Measurements from ENCODE around the gene KLRB1. TPM values are rescaled to one million over a fixed set of nuclear protein-coding genes. Genes with fewer than 3 reads are reported as not detected.

Gene KLRB1
- total and polyA plus RNA-seq, 2 of the 13 experiments (the other 11 are each of a cell fraction or from before 2014, with no cell fraction given), result not detected

GRCh38 chr12:9636851-9637206 lies 29.1 kb upstream of the KLRB1 start:
- POLR2A ChIA-PET, result no interaction called here
- no peak overlapping the region for H3K4me2 ChIP-seq (ENCODE audit: low read depth, low read length)
- H3K4me1 ChIP-seq (ENCODE audit: insufficient read depth, low read length), result no peaks in the 10 kb centered on the region
- FAIRE-seq (no peak), DNase-seq (ENCODE audit: low spot score) (peak; percentile 21), ATAC-seq (peak; percentile 54; the same call in 1 of the 3 replicates)
- H3K79me2 ChIP-seq (ENCODE audit: insufficient read depth, low read length), result no peaks in the 10 kb centered on the region
- H2AFZ ChIP-seq (ENCODE audit: low read length), result no peak overlapping the region
- H3K4me3 ChIP-seq (replicated peaks in 1 of 3; ENCODE audit: insufficient read depth in 1 of 3, low read depth in 2 of 3, low read length in 3 of 3), result no peak overlapping the region
- no peaks in the 10 kb centered on the region for H4K20me1 ChIP-seq (ENCODE audit: insufficient read depth, low read length)
- CTCF ChIA-PET (ENCODE audit: low intra/inter-chr PET ratio, low total read pairs), result interaction anchor here (1.7 kb wide), 1 partner anchor 71 kb away, joined by 5 read pairs; no protein-coding TSS in a partner anchor
- no peak overlapping the region for H3K9ac ChIP-seq (ENCODE audit: insufficient read depth, low read depth, low read length)
- in situ Hi-C loops (cut with HindIII; ENCODE audit: extremely low pct_ligation_motif_present, low pct_unique_long_range_greater_than_20kb), result no loop called here
- no peak overlapping the region for H3K27ac ChIP-seq (ENCODE audit: extremely low read length, insufficient read depth, low read length)
- no peaks in the 10 kb centered on the region for H3K36me3 ChIP-seq (replicated peaks in 1 of 2; ENCODE audit: control insufficient read depth in 1 of 2, insufficient read depth in 2 of 2, low read length in 2 of 2)
- TF ChIP-seq FOXO1 (CRISPR knock-in tag; IDR thresholded peaks at IDR 0.05) (no peak), FOSL1 (CRISPR knock-in tag; IDR thresholded peaks at IDR 0.05; ENCODE audit: borderline replicate concordance) (no peak), ZNF619 (CRISPR knock-in tag; IDR thresholded peaks at IDR 0.05) (no peak), ZNF574 (CRISPR knock-in tag; IDR thresholded peaks at IDR 0.05) (peak; percentile 38; the same call in 1 of the 2 replicates)
- WGBS (ENCODE audit: low lambda C conversion rate), result 50% methylated on average over 5 of the region's 5 CpGs
- no peaks in the 10 kb centered on the region for H3K9me3 ChIP-seq (ENCODE audit: low read length)
- intact Hi-C loops (cut with micrococcal nuclease; ENCODE audit: unreplicated experiment), result no loop called here
- H3K27me3 ChIP-seq (ENCODE audit: control insufficient read depth in 1 of 2, insufficient read depth in 2 of 2, low read length in 2 of 2), result no peaks in the 10 kb centered on the region
- no TSS peak for BruUV-seq (replicated peaks)

GRCh38 chr12:9636150-9636850 lies 28.6 kb upstream of the KLRB1 start:
- Histone ChIP-seq H3K9ac (ENCODE audit: insufficient read depth, low read depth, low read length) (no peak overlapping the region), H2AFZ (ENCODE audit: low read length) (no peak overlapping the region), H3K4me1 (ENCODE audit: insufficient read depth, low read length) (no peaks in the 10 kb centered on the region), H3K27ac (ENCODE audit: extremely low read length, insufficient read depth, low read length) (no peak overlapping the region), H4K20me1 (ENCODE audit: insufficient read depth, low read length) (no peaks in the 10 kb centered on the region), H3K36me3 (replicated peaks in 1 of 2; ENCODE audit: control insufficient read depth in 1 of 2, insufficient read depth in 2 of 2, low read length in 2 of 2) (no peaks in the 10 kb centered on the region), H3K79me2 (ENCODE audit: insufficient read depth, low read length) (no peaks in the 10 kb centered on the region), H3K27me3 (ENCODE audit: control insufficient read depth in 1 of 2, insufficient read depth in 2 of 2, low read length in 2 of 2) (no peaks in the 10 kb centered on the region), H3K9me3 (ENCODE audit: low read length) (no peaks in the 10 kb centered on the region), H3K4me3 (replicated peaks in 1 of 3; ENCODE audit: insufficient read depth in 1 of 3, low read depth in 2 of 3, low read length in 3 of 3) (no peak overlapping the region), H3K4me2 (ENCODE audit: low read depth, low read length) (no peak overlapping the region)
- no peak for DNase-seq (ENCODE audit: low spot score)
- no TSS peak for BruUV-seq (replicated peaks)
- in situ Hi-C loops (cut with HindIII; ENCODE audit: extremely low pct_ligation_motif_present, low pct_unique_long_range_greater_than_20kb) (no loop called here), intact Hi-C loops (cut with micrococcal nuclease; ENCODE audit: unreplicated experiment) (no loop called here)
- POLR2A ChIA-PET, result no interaction called here
- no peak for FAIRE-seq
- CTCF ChIA-PET (ENCODE audit: low intra/inter-chr PET ratio, low total read pairs), result interaction anchor here (1.7 kb wide), 1 partner anchor 72 kb away, joined by 5 read pairs; no protein-coding TSS in a partner anchor
- TF ChIP-seq ATF7 (IDR thresholded peaks at IDR 0.05), result 0 out of 2 replicates have a peak, but pooled peaks have one; percentile 19
- TF ChIP-seq ATF7 (CRISPR knock-in tag; IDR thresholded peaks at IDR 0.05), result no peak
- no peak for TF ChIP-seq MLLT10 (CRISPR knock-in tag; IDR thresholded peaks at IDR 0.05)
- no peak for TF ChIP-seq TCF7 (IDR thresholded peaks at IDR 0.05; ENCODE audit: low read depth)
- no peak for TF ChIP-seq ZBTB37 (CRISPR knock-in tag; IDR thresholded peaks at IDR 0.05)
- TF ChIP-seq HMGA1 (CRISPR knock-in tag; conservative IDR thresholded peaks at IDR 0.05), result no peak
- no peak for ATAC-seq
- 72% methylated on average over 4 of the region's 4 CpGs for WGBS (ENCODE audit: low lambda C conversion rate)

Data from HepG2 (cell line).